ENCODE results near the gene EFNA4.

Gene EFNA4

GRCh38 chr1:155052439-155053395, 10.8 kb upstream of the EFNA4 start (continued):
- no peak for TF ChIP-seq ZSCAN4 (tag by site-specific recombination; IDR thresholded peaks at IDR 0.05)
- no peak; the same call in 1 of the 2 replicates for TF ChIP-seq GLIS2 (tag by site-specific recombination; IDR thresholded peaks at IDR 0.05)
- no peak for TF ChIP-seq ZNF423 (tag by site-specific recombination; IDR thresholded peaks at IDR 0.05)
- TF ChIP-seq, protein P1, sequence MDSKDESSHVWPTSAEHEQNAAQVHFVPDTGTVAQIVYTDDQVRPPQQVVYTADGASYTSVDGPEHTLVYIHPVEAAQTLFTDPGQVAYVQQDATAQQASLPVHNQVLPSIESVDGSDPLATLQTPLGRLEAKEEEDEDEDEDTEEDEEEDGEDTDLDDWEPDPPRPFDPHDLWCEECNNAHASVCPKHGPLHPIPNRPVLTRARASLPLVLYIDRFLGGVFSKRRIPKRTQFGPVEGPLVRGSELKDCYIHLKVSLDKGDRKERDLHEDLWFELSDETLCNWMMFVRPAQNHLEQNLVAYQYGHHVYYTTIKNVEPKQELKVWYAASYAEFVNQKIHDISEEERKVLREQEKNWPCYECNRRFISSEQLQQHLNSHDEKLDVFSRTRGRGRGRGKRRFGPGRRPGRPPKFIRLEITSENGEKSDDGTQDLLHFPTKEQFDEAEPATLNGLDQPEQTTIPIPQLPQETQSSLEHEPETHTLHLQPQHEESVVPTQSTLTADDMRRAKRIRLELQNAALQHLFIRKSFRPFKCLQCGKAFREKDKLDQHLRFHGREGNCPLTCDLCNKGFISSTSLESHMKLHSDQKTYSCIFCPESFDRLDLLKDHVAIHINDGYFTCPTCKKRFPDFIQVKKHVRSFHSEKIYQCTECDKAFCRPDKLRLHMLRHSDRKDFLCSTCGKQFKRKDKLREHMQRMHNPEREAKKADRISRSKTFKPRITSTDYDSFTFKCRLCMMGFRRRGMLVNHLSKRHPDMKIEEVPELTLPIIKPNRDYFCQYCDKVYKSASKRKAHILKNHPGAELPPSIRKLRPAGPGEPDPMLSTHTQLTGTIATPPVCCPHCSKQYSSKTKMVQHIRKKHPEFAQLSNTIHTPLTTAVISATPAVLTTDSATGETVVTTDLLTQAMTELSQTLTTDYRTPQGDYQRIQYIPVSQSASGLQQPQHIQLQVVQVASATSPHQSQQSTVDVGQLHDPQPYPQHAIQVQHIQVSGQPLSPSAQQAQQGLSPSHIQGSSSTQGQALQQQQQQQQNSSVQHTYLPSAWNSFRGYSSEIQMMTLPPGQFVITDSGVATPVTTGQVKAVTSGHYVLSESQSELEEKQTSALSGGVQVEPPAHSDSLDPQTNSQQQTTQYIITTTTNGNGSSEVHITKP (tag by site-specific recombination; IDR thresholded peaks at IDR 0.05) = peak; percentile 64
- no peak for TF ChIP-seq ZNF660 (tag by site-specific recombination; IDR thresholded peaks at IDR 0.05)
- no peak for TF ChIP-seq YY1 (tag by site-specific recombination; IDR thresholded peaks at IDR 0.05)
- TF ChIP-seq ZBTB8A (tag by site-specific recombination; IDR thresholded peaks at IDR 0.05) = no peak; the same call in 1 of the 2 replicates
- TF ChIP-seq ZNF366 (tag by site-specific recombination; conservative IDR thresholded peaks at IDR 0.05) = no peak
- 0 out of 2 replicates have a peak, but pooled peaks have one; percentile 2 for TF ChIP-seq SP7 (tag by site-specific recombination; IDR thresholded peaks at IDR 0.05)
- no peak for TF ChIP-seq ZNF837 (tag by site-specific recombination; IDR thresholded peaks at IDR 0.05)
- no peak for TF ChIP-seq TCF7L2 (IDR thresholded peaks at IDR 0.05; ENCODE audit: borderline replicate concordance, low read depth, low read length)
- no peak for TF ChIP-seq ZNF707 (tag by site-specific recombination; IDR thresholded peaks at IDR 0.05)
- TF ChIP-seq MYNN (tag by site-specific recombination; IDR thresholded peaks at IDR 0.05; ENCODE audit: borderline replicate concordance) = no peak
- no peak for TF ChIP-seq ZFP69B (tag by site-specific recombination; IDR thresholded peaks at IDR 0.05)

GRCh38 chr1:155053531-155054105, 9.9 kb upstream of the EFNA4 start:
- Histone ChIP-seq H3K4me3 (ENCODE audit: low read depth, low read length) (no peak overlapping the region), H3K27ac (ENCODE audit: extremely low read depth, low read depth, low read length) (no peak overlapping the region), H3K4me1 (ENCODE audit: control insufficient read depth, insufficient read depth, low read length) (peaks cover 9% of the 10 kb centered on the region), H3K9me3 (ENCODE audit: control insufficient read depth, insufficient read depth, low read depth, low read length) (no peaks in the 10 kb centered on the region), H3K36me3 (ENCODE audit: control insufficient read depth in 2 of 2, insufficient read depth in 1 of 2, low read length in 2 of 2) (peaks cover 0 to 49% of the 10 kb centered on the region in 2 experiments; a peak in 1 of 3 replicates)
- ChIA-PET CTCF (interaction anchor here (0.6 to 3.6 kb wide), 8 partner anchors 7 to 1036 kb away, joined by 3 to 32 read pairs (median 4); no protein-coding TSS in a partner anchor), POLR2A (interaction anchor here (0.6 kb wide), 1 partner anchor 1063 kb away, joined by 6 read pairs; no protein-coding TSS in a partner anchor)
- no peak for TF ChIP-seq ZFP3 (tag by site-specific recombination; IDR thresholded peaks at IDR 0.05; ENCODE audit: low read depth)
- no peak for TF ChIP-seq ZNF791 (tag by site-specific recombination; IDR thresholded peaks at IDR 0.05)
- TF ChIP-seq ZNF571 (tag by site-specific recombination; IDR thresholded peaks at IDR 0.05) = no peak
- TF ChIP-seq, protein P2, sequence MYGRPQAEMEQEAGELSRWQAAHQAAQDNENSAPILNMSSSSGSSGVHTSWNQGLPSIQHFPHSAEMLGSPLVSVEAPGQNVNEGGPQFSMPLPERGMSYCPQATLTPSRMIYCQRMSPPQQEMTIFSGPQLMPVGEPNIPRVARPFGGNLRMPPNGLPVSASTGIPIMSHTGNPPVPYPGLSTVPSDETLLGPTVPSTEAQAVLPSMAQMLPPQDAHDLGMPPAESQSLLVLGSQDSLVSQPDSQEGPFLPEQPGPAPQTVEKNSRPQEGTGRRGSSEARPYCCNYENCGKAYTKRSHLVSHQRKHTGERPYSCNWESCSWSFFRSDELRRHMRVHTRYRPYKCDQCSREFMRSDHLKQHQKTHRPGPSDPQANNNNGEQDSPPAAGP (tag by site-specific recombination; IDR thresholded peaks at IDR 0.05) = no peak
- TF ChIP-seq ZNF138 (tag by site-specific recombination; IDR thresholded peaks at IDR 0.05; ENCODE audit: borderline replicate concordance) = no peak
- no peak for TF ChIP-seq ZNF132 (tag by site-specific recombination; IDR thresholded peaks at IDR 0.05; ENCODE audit: borderline replicate concordance)
- no peak for TF ChIP-seq ZNF354C (tag by site-specific recombination; IDR thresholded peaks at IDR 0.05; ENCODE audit: borderline replicate concordance, low read depth)
- TF ChIP-seq ZNF121 (tag by site-specific recombination; IDR thresholded peaks at IDR 0.05) = no peak
- no peak for TF ChIP-seq ZNF488 (tag by site-specific recombination; IDR thresholded peaks at IDR 0.05)
- TF ChIP-seq EGR2 (tag by site-specific recombination; IDR thresholded peaks at IDR 0.05; ENCODE audit: low read depth) = no peak
- no peak for TF ChIP-seq ZNF350 (tag by site-specific recombination; IDR thresholded peaks at IDR 0.05)
- TF ChIP-seq, protein P3, sequence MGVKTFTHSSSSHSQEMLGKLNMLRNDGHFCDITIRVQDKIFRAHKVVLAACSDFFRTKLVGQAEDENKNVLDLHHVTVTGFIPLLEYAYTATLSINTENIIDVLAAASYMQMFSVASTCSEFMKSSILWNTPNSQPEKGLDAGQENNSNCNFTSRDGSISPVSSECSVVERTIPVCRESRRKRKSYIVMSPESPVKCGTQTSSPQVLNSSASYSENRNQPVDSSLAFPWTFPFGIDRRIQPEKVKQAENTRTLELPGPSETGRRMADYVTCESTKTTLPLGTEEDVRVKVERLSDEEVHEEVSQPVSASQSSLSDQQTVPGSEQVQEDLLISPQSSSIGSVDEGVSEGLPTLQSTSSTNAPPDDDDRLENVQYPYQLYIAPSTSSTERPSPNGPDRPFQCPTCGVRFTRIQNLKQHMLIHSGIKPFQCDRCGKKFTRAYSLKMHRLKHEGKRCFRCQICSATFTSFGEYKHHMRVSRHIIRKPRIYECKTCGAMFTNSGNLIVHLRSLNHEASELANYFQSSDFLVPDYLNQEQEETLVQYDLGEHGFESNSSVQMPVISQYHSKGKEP (tag by site-specific recombination; IDR thresholded peaks at IDR 0.05) = no peak
- TF ChIP-seq ZNF558 (tag by site-specific recombination; IDR thresholded peaks at IDR 0.05) = no peak
- no peak for TF ChIP-seq ZEB2 (tag by site-specific recombination; IDR thresholded peaks at IDR 0.05)
